ENCODE data around the gene KAT14. TPM values are rescaled to one million over a fixed set of nuclear protein-coding genes. Genes with fewer than 3 reads are reported as not detected.
"Not testable (repeated sequence)": the region's sequence is repeated elsewhere in the genome, so short reads cannot be mapped to it uniquely, and the experiment has no call there.

KAT14 gene
- total RNA-seq, 2 donors from 2014 or later: 7.9 to 8.8 TPM

DNA sequence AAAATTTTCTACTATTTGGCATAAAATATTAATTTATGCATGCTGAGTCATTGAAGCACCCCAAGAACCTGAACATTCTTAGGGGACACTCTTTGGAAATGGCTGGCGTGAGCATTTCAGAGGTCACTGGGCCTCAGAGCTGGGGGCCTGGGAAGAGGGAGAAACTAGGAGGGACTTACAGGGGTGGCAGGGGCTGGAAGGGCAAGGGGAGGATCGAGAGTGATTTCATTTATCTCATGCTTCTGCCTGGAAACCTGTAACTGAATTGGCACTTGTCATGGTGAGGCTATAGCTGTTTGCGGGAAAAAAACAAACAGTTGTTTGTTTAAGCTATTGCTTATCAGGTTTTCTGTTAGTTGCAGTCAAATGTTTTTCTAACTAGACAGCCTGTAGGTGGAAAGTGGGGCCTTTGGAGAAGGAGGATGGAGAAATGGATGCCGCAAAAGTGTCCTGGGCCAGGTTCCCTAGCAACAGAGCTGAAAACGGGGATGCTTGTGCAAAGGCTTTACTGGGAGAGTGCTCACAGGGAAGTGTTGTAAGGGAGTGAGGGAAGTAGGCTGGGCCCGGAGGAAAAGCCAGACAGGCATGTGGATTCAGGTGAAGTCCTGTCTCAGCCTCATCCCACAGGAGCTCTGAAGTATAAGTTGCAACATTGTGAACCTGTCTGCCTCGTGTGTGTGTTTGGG is 36.4 kb upstream of the KAT14 start:
- intact Hi-C loops (cut with DNase I): no loop called here
- ATAC-seq (no peak), DNase-seq (no peak)
- H3K27me3 ChIP-seq: peaks cover 0 to 4% of the 10 kb centered on the region in 2 donors
- H3K36me3 ChIP-seq (replicated peaks in 1 of 2; ENCODE audit: insufficient read depth in 1 of 2, low read depth in 2 of 2): no peaks in the 10 kb centered on the region
- 46% methylated on average over 7 of the region's 7 CpGs for WGBS, 2 donors
- no peak overlapping the region for H3K4me3 ChIP-seq
- no peaks in the 10 kb centered on the region for H3K9me3 ChIP-seq
- TF ChIP-seq, protein P1, sequence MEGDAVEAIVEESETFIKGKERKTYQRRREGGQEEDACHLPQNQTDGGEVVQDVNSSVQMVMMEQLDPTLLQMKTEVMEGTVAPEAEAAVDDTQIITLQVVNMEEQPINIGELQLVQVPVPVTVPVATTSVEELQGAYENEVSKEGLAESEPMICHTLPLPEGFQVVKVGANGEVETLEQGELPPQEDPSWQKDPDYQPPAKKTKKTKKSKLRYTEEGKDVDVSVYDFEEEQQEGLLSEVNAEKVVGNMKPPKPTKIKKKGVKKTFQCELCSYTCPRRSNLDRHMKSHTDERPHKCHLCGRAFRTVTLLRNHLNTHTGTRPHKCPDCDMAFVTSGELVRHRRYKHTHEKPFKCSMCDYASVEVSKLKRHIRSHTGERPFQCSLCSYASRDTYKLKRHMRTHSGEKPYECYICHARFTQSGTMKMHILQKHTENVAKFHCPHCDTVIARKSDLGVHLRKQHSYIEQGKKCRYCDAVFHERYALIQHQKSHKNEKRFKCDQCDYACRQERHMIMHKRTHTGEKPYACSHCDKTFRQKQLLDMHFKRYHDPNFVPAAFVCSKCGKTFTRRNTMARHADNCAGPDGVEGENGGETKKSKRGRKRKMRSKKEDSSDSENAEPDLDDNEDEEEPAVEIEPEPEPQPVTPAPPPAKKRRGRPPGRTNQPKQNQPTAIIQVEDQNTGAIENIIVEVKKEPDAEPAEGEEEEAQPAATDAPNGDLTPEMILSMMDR (IDR thresholded peaks at IDR 0.05): no peak
- TF ChIP-seq POLR2A (IDR thresholded peaks at IDR 0.05): no peak
- no peak overlapping the region for H3K27ac ChIP-seq
- peaks cover 7% of the 10 kb centered on the region for H3K4me1 ChIP-seq

DNA sequence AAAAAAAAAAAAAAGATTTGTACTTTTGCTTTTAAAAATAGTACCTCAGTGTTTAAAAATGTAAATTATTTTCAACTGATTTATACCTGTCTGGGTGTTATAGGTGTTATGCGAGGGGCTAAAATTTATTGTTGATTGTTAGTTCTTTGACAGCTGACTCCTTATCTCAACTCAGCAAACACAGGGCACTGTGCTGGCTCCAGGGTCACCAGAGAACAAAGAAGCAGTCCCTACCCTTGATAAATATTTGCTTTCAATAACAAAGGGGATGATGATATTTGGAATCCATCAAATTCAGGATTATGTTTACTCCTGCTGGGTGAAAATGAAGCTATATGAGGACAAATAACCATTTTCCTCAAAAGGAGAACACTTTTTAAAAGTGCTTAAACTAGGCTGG is 34.2 kb upstream of the KAT14 start:
- no peak for TF ChIP-seq POLR2A (IDR thresholded peaks at IDR 0.05)
- TF ChIP-seq, protein P1 (IDR thresholded peaks at IDR 0.05): no peak
- 20 to 21% methylated on average over 1 of the region's 1 CpG for WGBS, 2 donors
- Histone ChIP-seq H3K4me1 (peaks cover 7% of the 10 kb centered on the region), H3K9me3 (no peaks in the 10 kb centered on the region), H3K4me3 (no peak overlapping the region), H3K27me3 (peaks cover 0 to 4% of the 10 kb centered on the region in 2 donors), H3K36me3 (replicated peaks in 1 of 2; ENCODE audit: insufficient read depth in 1 of 2, low read depth in 2 of 2) (no peaks in the 10 kb centered on the region), H3K27ac (no peak overlapping the region)
- DNase-seq (no peak), ATAC-seq (no peak)
- intact Hi-C loops (cut with DNase I): no loop called here

DNA sequence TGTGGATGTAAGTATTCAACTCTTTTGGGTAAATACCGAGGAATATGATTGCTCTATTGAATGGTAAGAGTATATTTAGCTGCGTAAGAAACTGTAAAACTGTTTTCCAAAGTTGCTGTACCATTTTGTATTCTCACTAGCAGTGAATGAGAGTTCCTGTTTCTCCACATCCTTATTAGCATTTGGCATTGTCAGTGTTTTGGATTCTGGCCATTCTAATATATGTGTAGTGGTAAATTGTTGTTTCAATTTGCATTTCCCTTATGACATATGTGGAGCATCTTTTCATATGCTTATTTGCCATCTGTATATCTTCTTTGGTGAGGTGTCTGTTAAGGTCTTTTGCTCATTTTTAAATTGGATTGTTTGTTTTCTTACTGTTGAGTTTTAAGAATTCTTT is 29.3 kb upstream of the KAT14 start:
- intact Hi-C loops (cut with DNase I): no loop called here
- Histone ChIP-seq H3K9me3 (no peaks in the 10 kb centered on the region), H3K4me3 (no peak overlapping the region), H3K27me3 (peaks cover 0 to 4% of the 10 kb centered on the region in 2 donors), H3K36me3 (replicated peaks in 1 of 2; ENCODE audit: insufficient read depth in 1 of 2, low read depth in 2 of 2) (no peaks in the 10 kb centered on the region), H3K27ac (no peak overlapping the region), H3K4me1 (peaks cover 6% of the 10 kb centered on the region)
- 85 to 94% methylated on average over 2 of the region's 2 CpGs for WGBS, 2 donors
- DNase-seq (no peak), ATAC-seq (no peak)
- TF ChIP-seq POLR2A (IDR thresholded peaks at IDR 0.05): no peak
- TF ChIP-seq, protein P1 (IDR thresholded peaks at IDR 0.05): no peak

DNA sequence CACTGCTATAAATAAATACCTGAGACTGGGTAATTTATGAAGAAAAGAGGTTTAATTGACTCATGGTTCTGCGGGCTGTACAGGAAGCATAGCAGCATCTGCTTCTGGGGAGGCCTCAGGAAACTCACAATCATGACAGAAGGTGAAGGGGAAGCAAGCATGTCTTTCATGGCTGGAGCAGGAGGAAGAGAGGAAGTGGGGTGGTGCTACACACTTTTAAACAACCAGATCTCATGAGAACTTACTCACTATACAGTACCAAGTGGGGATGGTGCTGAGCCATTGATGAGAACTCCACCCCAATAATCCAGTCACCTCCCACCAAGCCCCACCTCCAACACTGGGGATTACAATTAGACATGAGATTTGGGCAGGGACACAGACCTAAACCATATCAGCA is 9.1 kb upstream of the KAT14 start:
- not testable (repeated sequence) for H3K27me3 ChIP-seq, DNase-seq

DNA sequence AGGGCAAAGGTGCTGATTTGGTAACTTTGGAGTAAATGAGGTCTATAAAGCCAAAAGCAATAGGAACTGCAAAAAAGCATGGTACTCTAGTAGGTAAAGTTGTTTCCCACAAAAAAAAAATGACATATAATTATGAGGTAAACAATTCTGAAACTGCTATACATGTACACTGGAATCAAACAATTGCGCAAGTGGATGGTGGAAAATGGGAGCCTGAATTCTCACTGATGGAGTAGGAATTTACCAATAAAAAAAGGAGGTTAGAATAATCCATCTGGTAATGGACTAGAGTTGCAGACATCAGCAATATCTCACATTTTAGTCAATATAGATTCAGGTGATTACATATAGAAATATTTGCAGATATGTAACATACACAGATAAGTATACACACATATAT is 5.0 kb upstream of the KAT14 start:
- intact Hi-C loops (cut with DNase I): loop anchor here (10.0 kb wide), 1 partner anchor 78 kb away; the partner anchor contains the start of gene OVOL2
- no peaks in the 10 kb centered on the region for H3K36me3 ChIP-seq (replicated peaks in 1 of 2; ENCODE audit: insufficient read depth in 1 of 2, low read depth in 2 of 2)
- no peak for ATAC-seq
- H3K27ac ChIP-seq: no peak overlapping the region
- H3K4me3 ChIP-seq: no peak overlapping the region
- H3K9me3 ChIP-seq: no peaks in the 10 kb centered on the region
- no peak for DNase-seq
- WGBS, 2 donors: 100% methylated on average over 1 of the region's 1 CpG
- peaks cover 12% of the 10 kb centered on the region for H3K4me1 ChIP-seq
- H3K27me3 ChIP-seq: no peaks in the 10 kb centered on the region
- no peak for TF ChIP-seq POLR2A (IDR thresholded peaks at IDR 0.05)
- TF ChIP-seq, protein P1 (IDR thresholded peaks at IDR 0.05): no peak

More for the DNA sequence above, 9.1 kb upstream of the KAT14 start:
- H3K9me3 ChIP-seq; H3K27ac ChIP-seq; H3K4me1 ChIP-seq; H3K36me3 ChIP-seq (replicated peaks in 1 of 2; ENCODE audit: insufficient read depth in 1 of 2, low read depth in 2 of 2); ATAC-seq; intact Hi-C loops (cut with DNase I); H3K4me3 ChIP-seq: not testable (repeated sequence)
- whole genome bisulfite sequencing, 2 donors: 57 to 66% methylated on average over 1 of the region's 1 CpG

Data from body of pancreas (tissue), 4 donors.